Common myeloid progenitor, CD34-positive (primary cell): ENCODE results near the gene PSMC4.

Source experiments
- CTCF ChIA-PET: fragments of 350-600 bp; sonication (Branson Sonifier 250); formaldehyde crosslinking; loops from one replicate; lab custom pipeline; 2021; ENCODE audit warnings: antibody characterized with exemption; lab: Charles Lee
- POLR2A ChIA-PET: fragments of 350-600 bp; sonication (Branson Sonifier 250); formaldehyde crosslinking; loops from one replicate; lab custom pipeline; 2021; ENCODE audit warnings: antibody characterized with exemption; lab: Charles Lee
- DNase-seq, 3 donors: peaks; one replicate each; pipeline versions ENCODE4 v3.0.0 to v3.0.0-alpha.2; 2013
- H3K27ac ChIP-seq, 2 experiments: 1 replicate in 1 of 2; 2 replicates in 1 of 2; pipeline ENCODE4 v1.7.0; 2013; ENCODE audit warnings: inconsistent platforms in 2 of 2, low read length in 2 of 2, mild to moderate bottlenecking in 2 of 2, low read depth in 1 of 2, moderate library complexity in 1 of 2; ENCODE audit not compliant: severe bottlenecking in 2 of 2, insufficient read depth in 1 of 2, poor library complexity in 1 of 2
- H3K27me3 ChIP-seq, 5 experiments: replicated peaks in 2 of 5; 1 replicate in 3 of 5; 2 replicates in 2 of 5; pipeline versions ENCODE4 v1.6.1 to v1.7.0; 2013; ENCODE audit warnings: low read length in 4 of 5, mild to moderate bottlenecking in 2 of 5, moderate library complexity in 2 of 5, inconsistent platforms in 1 of 5; ENCODE audit not compliant: insufficient read depth in 5 of 5, control insufficient read depth in 4 of 5
- H3K36me3 ChIP-seq, 4 experiments: 1 replicate in 2 of 4; 2 replicates in 2 of 4; pipeline versions ENCODE4 v1.6.1 to v1.7.0; 2013; ENCODE audit warnings: low read length in 3 of 4, control low read depth in 1 of 4, mild to moderate bottlenecking in 1 of 4; ENCODE audit not compliant: control insufficient read depth in 4 of 4, insufficient read depth in 4 of 4
- H3K4me1 ChIP-seq, 4 experiments: 1 replicate in 3 of 4; 2 replicates in 1 of 4; pipeline versions ENCODE4 v1.6.1 to v1.7.1; 2013; ENCODE audit warnings: low read length in 3 of 4, mild to moderate bottlenecking in 3 of 4, control low read depth in 1 of 4, inconsistent platforms in 1 of 4, moderate library complexity in 1 of 4; ENCODE audit not compliant: control insufficient read depth in 4 of 4, insufficient read depth in 4 of 4; ENCODE audit errors: control extremely low read depth in 1 of 4
- H3K4me3 ChIP-seq, 7 experiments: 1 replicate in 4 of 7; 2 replicates in 3 of 7; pipeline versions ENCODE4 v1.5.1 to v1.7.0; 2013; ENCODE audit warnings: mild to moderate bottlenecking in 7 of 7, low read length in 6 of 7, moderate library complexity in 6 of 7, inconsistent platforms in 2 of 7, low read depth in 2 of 7, control low read depth in 1 of 7; ENCODE audit not compliant: insufficient read depth in 4 of 7, control insufficient read depth in 1 of 7; ENCODE audit errors: extremely low read depth in 1 of 7
- H3K9me3 ChIP-seq, 5 experiments: 1 replicate in 4 of 5; 2 replicates in 1 of 5; pipeline versions ENCODE4 v1.6.1 to v1.7.1; 2013; ENCODE audit warnings: low read length in 4 of 5, mild to moderate bottlenecking in 2 of 5, inconsistent platforms in 1 of 5, low read depth in 1 of 5, moderate library complexity in 1 of 5; ENCODE audit not compliant: control insufficient read depth in 4 of 5, insufficient read depth in 2 of 5; ENCODE audit errors: control extremely low read depth in 1 of 5
- WGBS: methylation state at CpG from one replicate; pipeline ENCODE4 v1.1.5; 2013; ENCODE audit not compliant: insufficient coverage; 5-methylcytosine and 5-hydroxymethylcytosine counted together

PSMC4 gene

DNA sequence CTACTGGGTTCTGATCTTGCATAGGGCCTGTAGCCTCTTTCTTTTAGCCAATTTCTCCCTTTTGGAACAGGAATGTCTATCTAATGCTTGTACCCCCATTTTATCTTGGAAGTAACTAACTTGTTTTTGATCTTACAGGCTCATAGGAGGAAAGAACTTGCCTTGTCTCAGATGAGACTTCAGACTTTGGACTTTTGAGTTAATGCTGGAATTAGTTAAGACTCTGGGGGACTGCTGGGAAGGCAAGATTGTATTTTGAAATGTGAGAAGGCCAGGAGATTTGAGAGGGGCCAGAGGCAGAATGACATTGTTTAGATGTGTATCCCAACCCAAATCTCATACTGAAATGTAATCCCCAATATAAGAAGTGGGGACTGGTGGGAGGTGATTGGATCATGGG lies 23.4 kb downstream of the PSMC4 start:
- H3K27me3 ChIP-seq = no peaks in the 10 kb centered on the region
- peaks cover 0 to 12% (median 8%) of the 10 kb centered on the region in 5 experiments for H3K9me3 ChIP-seq
- no peak overlapping the region for H3K4me3 ChIP-seq
- H3K36me3 ChIP-seq = peaks cover 0 to 4% (median under 1%) of the 10 kb centered on the region in 4 experiments
- POLR2A ChIA-PET = no interaction called here
- CTCF ChIA-PET = no interaction called here
- peaks cover 12 to 21% (median 13%) of the 10 kb centered on the region in 4 experiments for H3K4me1 ChIP-seq
- H3K27ac ChIP-seq = no peak overlapping the region
- no peak for DNase-seq

- H3K27ac ChIP-seq = no peak overlapping the region
- H3K4me3 ChIP-seq = peak overlapping the region in 2 of 7 experiments; percentile 87 to 99
- H3K36me3 ChIP-seq = peaks cover 0 to 9% (median under 1%) of the 10 kb centered on the region in 4 experiments
- ChIA-PET POLR2A (interaction anchor here (1.2 kb wide), 1 partner anchor 25 kb away, joined by 3 read pairs; no protein-coding TSS in a partner anchor), CTCF (interaction anchor here (1.2 kb wide), 1 partner anchor 25 kb away, joined by 3 read pairs; no protein-coding TSS in a partner anchor)
- 100% methylated on average over 1 of the region's 1 CpG for WGBS
- peaks cover 12 to 21% (median 13%) of the 10 kb centered on the region in 4 experiments for H3K4me1 ChIP-seq
- peaks cover 0 to 12% (median 8%) of the 10 kb centered on the region in 5 experiments for H3K9me3 ChIP-seq
- H3K27me3 ChIP-seq = no peaks in the 10 kb centered on the region
- DNase-seq = no peak
Observed at GRCh38 chr19:39995794-39996193, 24.8 kb downstream of the PSMC4 start.

- DNase-seq = peak; percentile 39 to 84 (median 77)
- peaks cover 12 to 21% (median 13%) of the 10 kb centered on the region in 4 experiments for H3K4me1 ChIP-seq
- peaks cover 0 to 10% (median under 1%) of the 10 kb centered on the region in 4 experiments for H3K36me3 ChIP-seq
- ChIA-PET CTCF (interaction anchor here (1.2 kb wide), 1 partner anchor 26 kb away, joined by 3 read pairs; no protein-coding TSS in a partner anchor), POLR2A (interaction anchor here (1.2 kb wide), 1 partner anchor 26 kb away, joined by 3 read pairs; no protein-coding TSS in a partner anchor)
- 12% methylated on average over 19 of the region's 19 CpGs for WGBS
- peaks cover 0 to 12% (median 8%) of the 10 kb centered on the region in 5 experiments for H3K9me3 ChIP-seq
- H3K27ac ChIP-seq = peak overlapping the region; percentile 86 to 93
- H3K27me3 ChIP-seq = no peaks in the 10 kb centered on the region
- peak overlapping the region; percentile 58 to 99 (median 87) for H3K4me3 ChIP-seq
Observed at GRCh38 chr19:39996218-39996810, 25.3 kb downstream of the PSMC4 start.

DNA sequence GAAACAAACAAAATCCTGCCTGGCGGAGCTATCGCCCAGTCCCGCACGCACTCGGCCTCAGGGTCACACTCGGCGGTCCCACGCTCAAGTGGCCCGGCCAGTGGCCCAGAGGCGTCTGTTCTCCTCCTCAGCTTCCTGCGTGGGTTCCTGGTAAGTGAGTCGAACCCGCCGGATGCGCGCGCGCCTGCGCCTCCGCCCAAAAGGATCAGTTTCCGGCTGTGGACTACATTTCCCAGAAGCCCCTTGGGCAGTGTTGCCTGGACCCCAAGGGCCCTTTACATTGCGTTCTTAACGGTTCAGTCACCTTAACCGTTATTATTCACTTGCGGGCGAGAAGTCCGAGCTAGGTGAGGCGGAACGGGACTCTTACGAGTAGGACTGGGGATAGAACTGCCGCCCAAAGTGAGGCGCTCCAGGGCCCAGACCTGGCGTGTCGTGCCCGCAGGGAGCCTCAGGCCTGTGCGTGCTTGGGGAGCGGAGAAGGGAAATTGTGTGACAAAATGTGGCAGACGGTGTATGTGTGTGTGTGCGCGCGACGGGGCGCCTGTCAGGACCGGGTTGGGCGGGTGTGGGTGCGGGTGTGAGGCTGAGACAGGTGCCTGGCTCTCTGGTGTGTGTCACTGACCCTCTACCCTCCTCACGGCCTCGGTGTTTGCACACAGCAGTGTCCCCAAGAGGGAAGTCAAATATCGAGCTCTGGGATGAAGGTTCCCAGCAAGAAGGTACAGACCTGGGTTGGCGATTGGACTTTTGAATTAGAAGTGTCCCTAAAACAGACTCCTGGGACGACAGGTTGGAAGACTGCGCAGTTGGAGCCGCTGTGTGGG lies 26.1 kb downstream of the PSMC4 start, which contains the start of gene ZNF546:
Gene ZNF546, plus strand, starts transcription at position 250 of the 827 bp plus-strand sequence. CDS start 1,267 bp downstream, outside the sequence.
- peaks cover 0 to 12% (median 8%) of the 10 kb centered on the region in 5 experiments for H3K9me3 ChIP-seq
- DNase-seq = peak; percentile 85 to 93 (median 91)
- H3K4me3 ChIP-seq = peak within 1 kb of the TSS; percentile 58 to 99 (median 87)
- WGBS = 6% methylated on average over 42 of the region's 53 CpGs
- POLR2A ChIA-PET = interaction anchor here (0.7 to 1.2 kb wide), 2 partner anchors 27 to 94 kb away, joined by 3 read pairs; partner anchors contain the start of gene ZNF780A
- CTCF ChIA-PET = no interaction called here
- H3K27ac ChIP-seq = peak within 1 kb of the TSS; percentile 86 to 93
- peaks cover 12 to 21% (median 13%) of the 10 kb centered on the region in 4 experiments for H3K4me1 ChIP-seq
- H3K36me3 ChIP-seq = peaks cover 0 to 10% (median under 1%) of the 10 kb centered on the region in 4 experiments
- no peaks in the 10 kb centered on the region for H3K27me3 ChIP-seq

GRCh38 chr19:39997638-39998216 lies 26.8 kb downstream of the PSMC4 start:
- peak in 2 of 3 donors; percentile 11 to 30 for DNase-seq
- 69% methylated on average over 5 of the region's 5 CpGs for WGBS
- CTCF ChIA-PET = no interaction called here
- peak overlapping the region; percentile 86 to 93 for H3K27ac ChIP-seq
- peaks cover 12 to 21% (median 13%) of the 10 kb centered on the region in 4 experiments for H3K4me1 ChIP-seq
- H3K9me3 ChIP-seq = peaks cover 0 to 12% (median 8%) of the 10 kb centered on the region in 5 experiments
- H3K36me3 ChIP-seq = peaks cover 0 to 10% (median under 1%) of the 10 kb centered on the region in 4 experiments
- POLR2A ChIA-PET = interaction anchor here (0.7 kb wide), 1 partner anchor 93 kb away, joined by 3 read pairs; the partner anchor contains the start of gene ZNF780A
- H3K27me3 ChIP-seq = no peaks in the 10 kb centered on the region
- peak overlapping the region in 6 of 7 experiments; percentile 86 to 99 (median 90) for H3K4me3 ChIP-seq

GRCh38 chr19:39998501-39998900 lies 27.5 kb downstream of the PSMC4 start:
- Histone ChIP-seq H3K27me3 (no peaks in the 10 kb centered on the region), H3K27ac (no peak overlapping the region), H3K36me3 (peaks cover 0 to 7% (median under 1%) of the 10 kb centered on the region in 4 experiments), H3K4me3 (no peak overlapping the region), H3K9me3 (peaks cover 0 to 8% (median 5%) of the 10 kb centered on the region in 5 experiments), H3K4me1 (peaks cover 12 to 21% (median 13%) of the 10 kb centered on the region in 4 experiments)
- no peak for DNase-seq
- CTCF ChIA-PET = no interaction called here
- POLR2A ChIA-PET = no interaction called here
- 100% methylated on average over 2 of the region's 4 CpGs for WGBS
